ENCODE results near the gene LIPK.
"Not testable (repeated sequence)": the region's sequence is repeated elsewhere in the genome, so short reads cannot be mapped to it uniquely, and the experiment has no call there.

Gene LIPK

GRCh38 chr10:88705958-88706357 is at the start of gene LIPK:
TSS of gene LIPK (plus strand) at chr10:88706249. CDS start at chr10:88724544, 18,295 bp downstream.
- DNase-seq, result no peak

- DNase-seq, result no peak
Observed at GRCh38 chr10:88657901-88658300, 48.1 kb upstream of the LIPK start.

- no peak for DNase-seq
Observed at GRCh38 chr10:88659725-88660597, 46.1 kb upstream of the LIPK start.

- DNase-seq, result no peak
Observed at GRCh38 chr10:88660598-88660884, 45.5 kb upstream of the LIPK start.

- no peak for DNase-seq
Observed at GRCh38 chr10:88661018-88661417, 45.0 kb upstream of the LIPK start.

- DNase-seq, result no peak
Observed at GRCh38 chr10:88661577-88661976, 44.5 kb upstream of the LIPK start.

GRCh38 chr10:88663153-88663552 is 42.9 kb upstream of the LIPK start:
- not testable (repeated sequence) for DNase-seq

GRCh38 chr10:88664142-88664541 is 41.9 kb upstream of the LIPK start, which contains the start of gene LIPF:
TSS of gene LIPF (plus strand) at chr10:88664442. CDS start at chr10:88667298, 2,856 bp downstream.
- DNase-seq, result no peak

- no peak for DNase-seq
Observed at GRCh38 chr10:88668465-88668864, 37.6 kb upstream of the LIPK start.

GRCh38 chr10:88670497-88670896 is 35.6 kb upstream of the LIPK start:
- DNase-seq, result no peak

GRCh38 chr10:88672041-88672440 is 34.0 kb upstream of the LIPK start:
- DNase-seq, result peak; percentile 68

- DNase-seq, result no peak
Observed at GRCh38 chr10:88676283-88677060, 29.6 kb upstream of the LIPK start.

- no peak for DNase-seq
Observed at GRCh38 chr10:88680958-88681357, 25.1 kb upstream of the LIPK start.

GRCh38 chr10:88682491-88682890 is 23.6 kb upstream of the LIPK start:
- no peak for DNase-seq

- DNase-seq, result peak; percentile 4
Observed at GRCh38 chr10:88687853-88688467, 18.1 kb upstream of the LIPK start.

GRCh38 chr10:88689366-88689765 is 16.7 kb upstream of the LIPK start:
- DNase-seq, result no peak

GRCh38 chr10:88693392-88694020 is 12.5 kb upstream of the LIPK start:
- DNase-seq, result peak; percentile 1

GRCh38 chr10:88702848-88703597 is 3.0 kb upstream of the LIPK start:
- DNase-seq, result peak; percentile 83

- peak; percentile 85 for DNase-seq
Observed at GRCh38 chr10:88707429-88708155, 1.5 kb downstream of the LIPK start.

- not testable (repeated sequence) for DNase-seq
Observed at GRCh38 chr10:88709361-88709760, 3.3 kb downstream of the LIPK start.

GRCh38 chr10:88715517-88715916 is 9.5 kb downstream of the LIPK start:
- DNase-seq, result no peak

- DNase-seq, result no peak
Observed at GRCh38 chr10:88721392-88721791, 15.3 kb downstream of the LIPK start.
